HG03520 (cell line): ENCODE data around the gene ZBTB7C.

Experiments
- ATAC-seq: cut with Tn5 transposase; IDR thresholded peaks from one replicate; pipeline ENCODE4 v1.9.1; 2021; ENCODE audit warnings: mild to moderate bottlenecking, moderate library complexity; ENCODE audit not compliant: unreplicated experiment

Gene ZBTB7C

GRCh38 chr18:48011926-48012465 is 397.2 kb downstream of the ZBTB7C start:
- no peak for ATAC-seq

DNA sequence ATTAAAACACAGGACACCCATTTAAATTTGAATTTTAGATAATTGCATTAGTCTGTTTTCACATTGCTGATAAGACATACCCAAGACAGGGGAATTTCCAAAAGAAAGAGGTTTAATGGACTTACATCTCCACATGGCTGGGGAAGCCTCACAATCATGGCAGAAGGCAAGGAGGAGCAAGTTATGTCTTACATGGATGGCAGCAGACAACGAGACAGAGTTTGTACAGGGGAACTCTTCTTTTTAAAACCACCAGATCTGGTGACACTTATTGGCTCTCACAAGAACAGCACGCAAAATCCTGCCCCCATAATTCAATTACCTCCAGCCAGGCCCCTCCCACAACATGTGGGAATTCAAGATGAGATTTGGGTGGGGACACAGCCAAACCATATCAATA is 398.9 kb downstream of the ZBTB7C start:
- ATAC-seq = no peak

DNA sequence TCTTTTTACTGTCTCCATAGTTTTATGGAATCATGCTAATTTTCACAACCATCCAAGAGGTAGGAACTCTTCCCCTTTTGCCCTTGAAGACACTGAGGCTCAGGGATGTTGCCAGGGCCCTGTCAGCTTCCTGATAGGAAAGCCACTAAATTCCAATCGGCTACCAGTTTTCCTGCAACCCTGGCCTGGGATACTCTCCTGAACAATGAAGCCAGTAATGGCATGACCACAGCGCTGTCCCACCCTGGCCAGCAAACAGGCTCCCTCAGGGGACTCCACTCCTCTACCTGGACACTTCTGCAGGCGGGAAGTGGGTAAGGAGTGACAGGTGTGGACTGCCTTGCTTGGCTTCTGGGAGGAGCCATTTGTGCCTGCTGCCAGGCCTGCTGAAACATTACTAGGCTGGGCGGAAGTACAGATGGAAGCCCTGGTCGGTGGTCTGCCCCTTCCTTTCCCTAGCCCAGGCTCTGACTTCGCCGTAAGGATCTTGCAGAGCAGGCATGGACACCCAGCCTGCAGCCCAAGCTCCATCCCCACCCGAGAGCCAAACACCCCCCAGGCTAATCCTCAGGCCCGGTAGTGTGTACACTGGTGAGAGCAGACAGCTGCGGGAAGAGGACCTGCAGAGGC is 400.0 kb downstream of the ZBTB7C start:
- no peak for ATAC-seq

GRCh38 chr18:48007955-48008701 is 401.1 kb downstream of the ZBTB7C start:
- no peak for ATAC-seq

GRCh38 chr18:48007381-48007780 is 401.8 kb downstream of the ZBTB7C start:
- ATAC-seq = no peak

GRCh38 chr18:48006415-48007175 is 402.6 kb downstream of the ZBTB7C start:
- no peak for ATAC-seq

DNA sequence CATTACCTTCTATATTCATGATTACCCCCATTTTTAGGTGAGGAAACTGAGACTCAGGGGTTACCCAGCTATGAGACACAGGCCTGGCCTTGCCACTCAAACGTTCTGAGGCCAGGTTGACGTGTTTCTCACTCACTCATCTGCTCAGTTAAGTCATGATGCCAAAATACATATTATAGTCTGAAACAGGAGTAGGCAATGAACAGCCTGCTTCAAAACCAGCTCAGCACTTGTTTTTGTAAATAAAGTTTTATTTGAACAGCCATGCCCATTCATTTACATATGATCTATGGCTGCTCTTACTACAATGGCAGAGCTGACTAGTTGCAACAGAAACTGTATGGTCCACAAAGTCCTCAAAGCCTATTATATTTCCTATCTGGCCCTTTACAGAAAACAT is 404.6 kb downstream of the ZBTB7C start:
- ATAC-seq = no peak

DNA sequence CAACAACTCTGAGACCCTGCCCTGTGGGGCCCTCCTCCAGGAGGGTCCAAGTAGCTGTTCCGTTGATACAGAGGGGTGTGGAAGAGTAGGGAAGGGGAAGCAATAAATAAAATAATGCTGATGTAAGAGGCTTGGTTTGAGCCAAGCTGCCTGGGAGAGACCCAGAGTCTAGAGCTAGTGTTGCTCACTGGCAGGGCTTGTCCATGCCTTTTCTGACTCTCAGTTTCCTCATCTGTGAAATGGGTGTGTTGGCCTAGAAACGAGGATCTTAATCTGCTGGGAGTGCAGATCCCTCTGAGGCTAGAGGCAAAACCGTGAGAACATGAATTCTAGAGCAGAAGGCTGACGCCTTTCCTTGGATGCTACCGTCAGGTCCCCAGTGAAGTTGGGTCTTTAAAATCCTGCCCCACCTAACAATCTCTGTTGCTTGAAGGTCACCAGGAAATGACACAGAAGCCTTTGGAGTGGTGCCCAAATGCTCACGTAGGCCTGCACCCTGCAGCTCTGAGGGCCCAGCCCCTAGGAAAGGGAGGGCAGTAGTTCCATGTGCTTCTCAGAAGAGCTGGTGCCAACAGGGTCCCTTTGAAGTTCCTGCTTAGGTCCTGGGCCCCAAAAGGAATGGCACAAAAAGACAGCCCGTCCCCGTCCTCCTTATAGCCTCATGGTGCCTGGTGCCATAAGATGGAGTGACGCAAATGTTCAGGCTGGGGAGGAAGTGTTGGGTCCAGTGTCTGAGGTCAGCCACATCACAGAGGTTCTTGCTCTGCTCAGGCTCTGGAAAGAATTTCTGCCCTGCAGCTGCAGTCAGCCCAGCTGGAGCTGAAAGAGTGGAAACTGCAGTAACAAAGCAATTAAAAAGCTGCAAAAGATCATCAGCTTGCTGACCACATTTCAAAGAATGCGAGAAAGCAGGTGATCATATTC is 405.5 kb downstream of the ZBTB7C start:
- ATAC-seq = no peak

GRCh38 chr18:48002933-48003365 is 406.2 kb downstream of the ZBTB7C start:
- no peak for ATAC-seq

- ATAC-seq = no peak
Observed at GRCh38 chr18:48000701-48001100, 408.5 kb downstream of the ZBTB7C start.

GRCh38 chr18:47999801-48000248 is 409.4 kb downstream of the ZBTB7C start:
- no peak for ATAC-seq

GRCh38 chr18:47997338-47997780 is 411.8 kb downstream of the ZBTB7C start:
- no peak for ATAC-seq

DNA sequence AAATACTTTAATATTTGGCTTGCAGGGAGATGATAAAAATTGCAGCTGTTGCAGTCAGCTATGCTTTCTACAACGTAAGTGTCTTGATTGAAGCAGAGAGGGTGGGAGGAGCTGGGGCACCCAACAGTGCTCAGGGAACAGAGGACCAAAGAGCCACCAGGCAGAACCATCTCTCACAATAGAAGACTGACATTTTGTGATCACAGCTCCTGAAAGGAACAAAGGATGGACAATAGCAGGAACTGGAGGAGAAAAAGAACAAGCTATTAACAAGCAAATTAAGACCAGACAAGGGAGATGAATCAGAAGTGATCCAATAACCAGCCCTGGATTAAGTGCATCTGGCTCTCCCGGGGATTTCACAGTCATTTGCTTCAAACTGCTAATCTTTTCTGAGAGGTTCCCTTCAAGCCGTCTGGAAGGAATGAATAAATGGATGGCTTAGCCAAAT is 413.1 kb downstream of the ZBTB7C start:
- ATAC-seq = no peak

- no peak for ATAC-seq
Observed at GRCh38 chr18:47995654-47996053, 413.5 kb downstream of the ZBTB7C start.

DNA sequence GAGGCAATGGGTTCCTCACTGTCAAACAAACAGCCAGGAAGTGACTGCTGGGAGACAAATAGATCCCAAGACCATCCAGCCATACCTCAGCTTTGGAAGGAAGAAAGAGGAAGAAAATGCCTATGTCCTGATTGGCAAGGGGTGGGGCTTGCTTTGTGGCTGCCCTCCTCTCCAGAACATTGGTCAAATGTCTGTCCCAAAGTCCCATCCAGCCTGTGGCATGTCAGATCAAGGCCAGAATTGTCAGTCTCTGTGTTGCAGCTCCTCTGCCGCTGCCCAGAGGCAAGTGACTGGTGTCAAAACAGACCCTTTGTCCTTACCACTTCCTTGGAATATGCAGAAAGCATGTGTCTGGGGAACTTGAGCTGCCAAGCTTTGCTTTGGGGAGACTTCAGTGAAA is 415.8 kb downstream of the ZBTB7C start:
- no peak for ATAC-seq

- no peak for ATAC-seq
Observed at GRCh38 chr18:47992976-47993375, 416.2 kb downstream of the ZBTB7C start.

- ATAC-seq = no peak
Observed at GRCh38 chr18:47992266-47992665, 416.9 kb downstream of the ZBTB7C start.

GRCh38 chr18:47990981-47991380 is 418.2 kb downstream of the ZBTB7C start:
- no peak for ATAC-seq

GRCh38 chr18:47987388-47987699 is 421.8 kb downstream of the ZBTB7C start:
- ATAC-seq = no peak

DNA sequence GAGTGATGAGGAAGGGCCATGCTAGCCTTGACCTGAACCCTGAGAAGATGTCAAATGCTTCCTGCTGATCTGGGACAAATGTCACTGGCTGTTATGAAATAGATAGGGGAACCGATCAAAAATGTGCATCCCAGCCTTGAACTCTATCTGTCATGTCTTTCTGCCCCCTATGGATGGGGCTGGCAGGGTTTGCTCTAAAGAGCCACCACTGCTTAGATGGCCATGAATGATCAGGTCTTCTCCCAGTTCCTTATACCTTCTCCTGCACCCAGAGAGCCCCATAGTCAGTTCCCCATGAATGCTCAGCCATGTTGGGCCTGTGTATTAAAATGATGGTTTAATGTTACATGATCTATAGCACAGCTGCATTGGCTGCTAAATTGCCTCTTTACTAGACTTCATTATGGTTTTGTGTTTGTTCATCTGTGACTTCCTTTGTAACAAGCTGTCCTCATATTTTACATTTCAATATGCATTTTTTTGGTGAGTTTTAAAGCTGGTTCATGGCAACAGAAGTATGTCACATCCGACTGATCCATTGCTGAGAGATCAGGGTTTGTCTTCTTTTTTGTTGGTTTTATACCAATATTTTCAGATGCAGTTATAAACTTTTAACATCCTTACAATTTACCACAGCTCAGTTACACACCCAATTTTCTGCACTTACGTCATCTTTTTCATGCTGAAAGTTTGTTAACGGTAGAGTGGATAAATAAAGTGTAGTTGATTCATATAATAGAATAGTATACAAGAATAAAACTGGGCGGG is 422.4 kb downstream of the ZBTB7C start:
- no peak for ATAC-seq
